GM12873 (cell line): ENCODE data around the gene HOXD9.

Experiments
- CTCF ChIP-seq: IDR thresholded peaks from 2 replicates; pipeline ENCODE4 v1.5.1; 2012; ENCODE audit warnings: low read depth, mild to moderate bottlenecking, moderate library complexity, low read length, control low read depth; ENCODE audit not compliant: insufficient read depth; ENCODE audit errors: missing control alignments

The HOXD9 gene

GRCh38 chr2:176147800-176148496 lies 25.4 kb downstream of the HOXD9 start:
- no peak for TF ChIP-seq CTCF

GRCh38 chr2:176148751-176149421 lies 26.4 kb downstream of the HOXD9 start:
- TF ChIP-seq CTCF = no peak

GRCh38 chr2:176149481-176149938 lies 27.0 kb downstream of the HOXD9 start:
- no peak for TF ChIP-seq CTCF

GRCh38 chr2:176149939-176150583 lies 27.5 kb downstream of the HOXD9 start:
- no peak for TF ChIP-seq CTCF

GRCh38 chr2:176150584-176151441 lies 28.3 kb downstream of the HOXD9 start:
- TF ChIP-seq CTCF = no peak

- no peak for TF ChIP-seq CTCF
These were observed 29.1 kb downstream of the HOXD9 start, which contains the start of gene HOXD4 for GRCh38 chr2:176151442-176152287. Gene HOXD4 (plus strand): TSS chr2:176151550. CDS start chr2:176151634, 84 bp downstream.
